Urothelium cell line (cell line): ENCODE data around the gene PNRC1.
"Not testable (repeated sequence)": the region's sequence is repeated elsewhere in the genome, so short reads cannot be mapped to it uniquely, and the experiment has no call there.

ENCODE experiments used
- DNase-seq: peaks from one replicate; pipeline ENCODE4 v3.0.0; 2011; ENCODE audit warnings: low spot score, mixed read lengths
- FAIRE-seq: peaks from 2 replicates; lab custom pipeline; 2011; peaks lifted over from hg19 to GRCh38; lab: Jason Lieb, UNC

Gene PNRC1

DNA sequence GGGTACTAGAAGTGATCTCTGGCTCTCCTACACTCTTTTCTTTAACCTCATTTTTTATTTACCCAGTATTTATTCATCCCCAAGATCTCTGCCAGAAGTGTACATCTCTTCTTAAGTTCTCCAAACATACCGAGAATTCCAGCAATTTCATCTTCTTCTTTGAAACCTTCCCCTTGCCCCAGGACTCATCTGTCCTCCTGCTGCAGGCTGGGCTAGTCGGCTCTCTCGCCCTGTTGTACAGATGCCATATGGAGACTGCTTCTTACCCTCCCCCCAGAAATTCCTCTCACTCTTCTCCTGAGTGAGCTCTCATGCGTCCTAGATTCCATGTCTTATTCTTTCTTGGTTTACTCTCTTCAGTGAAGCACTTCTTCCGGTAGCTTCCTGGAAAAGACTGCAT is 21.9 kb upstream of the PNRC1 start:
- FAIRE-seq (no peak), DNase-seq (no peak)

GRCh38 chr6:89059227-89059626 is 21.3 kb upstream of the PNRC1 start:
- no peak for DNase-seq
- no peak for FAIRE-seq

GRCh38 chr6:89063881-89064280 is 16.7 kb upstream of the PNRC1 start:
- DNase-seq (no peak), FAIRE-seq (no peak)

DNA sequence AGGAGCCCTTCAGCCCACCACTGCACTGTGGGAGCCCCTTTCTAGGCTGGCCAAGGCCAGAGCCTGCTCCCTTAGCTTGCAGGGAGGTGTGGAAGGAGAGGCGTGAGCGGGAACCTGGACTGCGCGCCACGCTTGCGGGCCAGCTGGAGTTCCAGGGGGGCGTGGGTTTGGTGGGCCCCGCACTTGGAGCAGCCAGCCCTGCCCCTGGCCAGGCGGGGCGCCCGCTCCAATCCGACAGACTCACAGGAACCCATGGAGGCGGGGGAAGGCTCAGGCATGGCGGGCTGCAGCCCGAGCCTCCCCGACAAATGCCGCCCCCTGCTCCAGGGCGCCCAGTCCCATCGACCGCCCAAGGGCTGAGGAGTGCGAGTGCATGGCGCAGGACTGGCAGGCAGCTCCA is 15.6 kb upstream of the PNRC1 start:
- not testable (repeated sequence) for DNase-seq, FAIRE-seq

DNA sequence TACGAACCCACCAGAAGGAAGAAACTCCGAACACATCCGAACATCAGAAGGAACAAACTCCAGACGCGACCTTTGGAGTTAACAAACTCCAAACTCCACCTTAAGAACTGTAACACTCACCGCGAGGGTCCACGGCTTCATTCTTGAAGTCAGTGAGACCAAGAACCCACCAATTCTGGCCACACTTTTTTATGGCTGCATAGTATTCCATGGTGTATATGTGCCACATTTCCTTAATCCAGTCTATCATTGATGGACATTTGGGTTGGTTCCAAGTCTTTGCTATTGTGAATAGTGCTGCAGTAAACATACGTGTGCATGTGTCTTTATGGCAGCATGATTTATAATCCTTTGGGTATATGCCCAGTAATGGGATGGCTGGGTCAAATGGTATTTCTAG is 14.4 kb upstream of the PNRC1 start:
- not testable (repeated sequence) for FAIRE-seq, DNase-seq

DNA sequence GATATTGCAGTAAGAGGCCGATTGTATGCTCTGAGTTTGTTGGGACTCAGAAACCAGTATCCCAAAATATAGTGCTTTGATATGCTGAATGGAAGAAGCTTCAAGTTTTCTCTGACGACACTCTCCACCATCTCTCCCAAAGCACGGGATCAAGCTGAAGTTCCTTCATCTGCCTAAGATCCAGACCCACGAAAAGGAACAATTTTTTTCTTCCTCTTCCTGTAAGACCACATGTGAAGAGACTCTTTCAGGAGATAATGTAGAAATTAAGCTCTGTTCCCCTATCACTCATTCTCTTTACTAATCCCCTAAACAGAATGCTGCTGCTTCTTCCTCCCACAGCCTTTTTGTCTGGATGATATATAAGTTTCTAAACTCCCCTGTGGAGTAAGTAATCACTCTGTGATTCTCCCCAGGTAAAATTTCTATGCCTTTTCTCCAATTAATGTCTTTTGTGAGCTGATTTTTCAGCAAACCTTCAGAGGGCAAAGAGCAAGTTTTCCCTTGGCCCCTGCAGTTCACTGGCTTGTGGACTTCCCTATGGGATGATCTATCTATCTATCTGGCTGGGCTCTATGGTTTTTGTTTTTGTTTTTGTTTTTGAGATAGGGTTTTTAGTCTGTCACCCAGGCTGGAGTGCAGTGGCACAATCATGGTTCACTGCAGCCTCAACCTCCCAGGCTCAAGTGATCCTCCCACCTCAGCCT is 13.5 kb upstream of the PNRC1 start:
- no peak for DNase-seq
- no peak for FAIRE-seq

GRCh38 chr6:89067796-89068195 is 12.8 kb upstream of the PNRC1 start:
- no peak for FAIRE-seq
- no peak for DNase-seq

GRCh38 chr6:89068695-89069094 is 11.9 kb upstream of the PNRC1 start:
- DNase-seq (no peak), FAIRE-seq (no peak)

DNA sequence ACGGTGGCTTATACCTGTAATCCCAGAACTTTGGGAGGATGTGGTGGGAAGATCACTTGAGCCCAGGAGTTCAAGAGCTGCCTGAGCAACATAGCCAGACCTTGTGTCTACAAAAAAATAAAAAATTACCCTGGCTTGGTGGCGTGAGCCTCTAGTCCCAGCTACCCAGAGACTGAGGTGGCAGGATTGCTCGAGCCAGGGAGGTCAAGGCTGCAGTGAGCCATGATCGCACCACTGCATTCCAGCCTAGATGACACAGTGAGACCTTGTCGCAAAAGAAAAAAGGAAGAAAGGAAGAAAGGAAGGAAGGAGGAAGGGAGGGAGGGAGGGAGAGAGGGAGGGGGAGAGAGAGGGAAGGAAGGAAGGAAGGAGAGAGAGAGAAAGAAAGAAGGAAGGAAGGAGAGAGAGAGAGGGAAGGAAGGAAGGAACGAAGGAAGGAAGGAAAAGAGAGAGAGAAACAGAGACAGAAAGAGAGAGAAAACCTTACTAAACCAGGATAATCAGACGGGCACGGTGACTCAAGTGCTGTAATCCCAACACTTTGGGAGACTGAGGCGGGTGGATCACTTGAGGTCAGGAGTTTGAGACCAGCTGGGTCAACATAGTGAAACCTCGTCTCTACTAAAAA is 10.9 kb upstream of the PNRC1 start:
- FAIRE-seq (no peak), DNase-seq (no peak)

- FAIRE-seq, result no peak
- DNase-seq, result no peak
Observed at GRCh38 chr6:89071036-89071435, 9.5 kb upstream of the PNRC1 start.

DNA sequence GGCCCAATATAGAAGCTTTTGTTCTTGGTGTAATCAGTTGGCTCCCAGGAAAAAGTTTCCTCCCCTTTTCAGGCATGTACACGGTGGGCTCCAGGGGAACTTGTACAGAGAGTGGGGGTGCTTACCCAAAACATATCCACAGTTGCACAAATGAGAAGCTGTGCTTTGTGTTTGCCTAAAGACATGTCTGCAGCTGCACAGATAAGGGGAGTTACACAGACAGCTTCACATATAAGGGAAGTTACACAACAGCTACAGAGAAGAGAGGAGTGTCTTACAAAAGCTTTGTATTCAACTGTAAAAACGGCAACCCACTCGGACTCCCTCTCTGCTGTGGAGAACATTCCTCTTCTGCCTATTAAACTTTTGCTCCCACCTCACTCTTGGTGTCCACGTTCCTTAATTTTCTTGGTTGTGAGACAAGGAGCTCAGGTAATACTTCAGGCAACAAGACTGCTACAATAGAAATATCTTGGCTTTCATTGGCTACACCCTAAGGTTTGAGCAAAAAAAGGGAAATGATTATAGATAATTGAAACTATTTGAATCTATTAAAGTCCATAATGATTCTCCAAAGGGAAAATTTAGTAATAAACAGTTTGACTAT is 7.4 kb upstream of the PNRC1 start:
- FAIRE-seq (no peak), DNase-seq (no peak)

GRCh38 chr6:89073840-89074239 is 6.7 kb upstream of the PNRC1 start:
- DNase-seq (no peak), FAIRE-seq (no peak)

DNA sequence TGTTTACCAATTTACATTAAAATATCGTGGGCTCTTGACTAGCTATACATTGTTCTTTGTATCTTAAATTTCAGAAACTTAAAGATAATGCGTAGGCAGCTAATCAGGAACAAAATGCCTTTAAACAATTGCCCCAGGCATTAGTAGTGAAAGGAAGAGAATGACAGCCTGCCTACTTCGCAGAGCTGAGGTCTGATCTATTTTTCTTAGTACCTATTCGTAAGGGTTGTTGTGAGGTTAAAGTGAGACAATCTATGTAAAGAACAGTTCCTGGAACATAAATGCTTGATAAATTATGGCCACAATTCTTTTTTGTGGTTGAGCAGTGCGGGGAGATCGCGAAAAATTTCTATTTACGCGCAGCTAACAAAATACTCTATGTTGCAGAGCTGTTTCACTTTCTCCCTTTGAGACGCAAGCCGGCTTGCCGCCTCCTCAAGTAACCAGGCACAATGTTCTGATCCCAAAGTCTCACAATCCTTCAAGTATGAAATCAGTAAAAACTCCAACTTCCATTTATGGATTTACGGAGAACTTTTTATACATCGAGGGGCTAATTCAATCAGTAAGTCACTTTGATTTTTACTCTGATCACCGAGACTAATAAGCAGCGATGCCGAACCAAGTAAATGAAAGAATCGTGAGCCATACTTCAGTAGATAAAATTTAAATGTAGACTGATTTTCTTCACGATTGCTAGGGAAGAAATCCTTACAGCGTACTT is 878 bp upstream of the PNRC1 start:
- FAIRE-seq (no peak), DNase-seq (peak; percentile 13)

DNA sequence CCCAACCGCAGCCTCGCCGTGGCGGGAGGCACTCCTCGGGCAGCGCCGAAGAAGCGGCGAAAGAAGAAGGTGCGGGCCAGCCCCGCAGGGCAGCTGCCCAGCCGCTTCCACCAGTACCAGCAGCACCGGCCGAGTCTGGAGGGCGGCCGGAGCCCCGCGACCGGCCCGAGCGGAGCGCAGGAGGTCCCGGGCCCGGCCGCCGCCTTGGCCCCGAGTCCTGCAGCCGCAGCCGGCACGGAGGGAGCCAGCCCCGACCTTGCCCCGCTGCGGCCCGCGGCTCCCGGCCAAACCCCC is 525 bp downstream of the PNRC1 start:
- no peak for DNase-seq
- FAIRE-seq, result no peak

DNA sequence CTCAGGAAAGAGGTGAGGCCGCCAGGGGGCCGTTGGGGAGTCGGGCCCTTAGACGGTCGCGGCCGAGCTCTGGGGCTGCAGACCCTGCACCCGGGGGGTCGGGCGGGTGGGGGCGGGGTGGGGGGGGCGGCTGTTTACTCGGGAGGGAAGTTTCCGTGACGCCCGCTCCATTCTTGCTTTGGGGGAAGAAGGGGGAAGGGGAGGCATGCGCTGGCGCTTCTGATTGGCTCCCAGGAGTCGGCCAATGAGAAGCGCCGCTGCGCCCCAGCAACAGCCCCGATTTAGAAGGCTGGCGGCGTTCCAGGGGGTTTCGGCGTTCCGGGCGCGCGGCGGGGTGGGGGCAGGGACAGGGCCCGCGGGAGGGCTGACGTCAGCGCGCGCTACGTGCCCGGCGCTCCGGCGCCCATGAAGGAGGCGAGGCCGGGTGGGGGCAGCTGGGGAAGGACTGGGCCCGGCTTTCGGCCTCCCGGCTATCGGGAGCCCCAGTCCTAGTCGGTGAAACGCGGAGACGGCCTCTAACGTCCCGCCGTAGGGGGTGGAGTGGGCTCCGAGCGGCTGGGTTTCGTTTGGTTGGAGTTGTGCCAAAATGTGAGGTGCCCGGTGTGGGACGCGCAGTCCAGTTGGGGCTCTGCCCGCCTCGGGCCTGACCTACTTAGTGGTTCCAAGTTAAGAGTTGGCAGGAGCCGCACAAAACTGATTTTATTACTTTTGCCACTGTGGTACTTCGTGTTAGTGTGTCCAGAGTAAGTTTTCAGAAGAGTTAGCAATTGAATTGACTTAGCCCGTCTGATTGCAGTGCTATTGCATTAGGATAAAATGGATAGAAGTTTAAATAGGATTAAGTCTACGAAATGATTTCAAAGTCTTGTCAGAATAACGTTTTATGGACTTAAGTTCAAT is 1.1 kb downstream of the PNRC1 start:
- no peak for FAIRE-seq

DNA sequence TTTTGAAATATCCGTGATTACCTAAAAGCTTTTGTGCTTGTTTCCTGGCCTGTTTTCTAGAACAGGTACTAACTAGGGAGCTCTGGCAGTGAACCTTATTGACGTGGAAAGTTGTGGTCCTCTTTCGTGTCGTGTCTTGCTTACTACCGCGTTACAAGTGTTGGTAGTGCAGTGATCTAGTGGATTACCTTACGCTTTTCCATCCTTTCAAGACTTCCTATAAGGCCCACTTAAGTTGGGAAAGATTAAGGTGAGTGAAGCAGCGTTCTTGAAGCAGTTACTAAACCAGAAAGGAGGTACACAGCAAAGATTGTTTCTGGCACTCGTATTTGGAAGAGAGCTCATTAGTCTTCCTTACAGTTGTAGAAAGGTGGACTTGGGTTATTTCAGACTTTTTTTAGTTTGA is 1.9 kb downstream of the PNRC1 start:
- no peak for FAIRE-seq
- no peak for DNase-seq

More for the DNA sequence above, 1.1 kb downstream of the PNRC1 start:
- DNase-seq, result peak; percentile 86

DNA sequence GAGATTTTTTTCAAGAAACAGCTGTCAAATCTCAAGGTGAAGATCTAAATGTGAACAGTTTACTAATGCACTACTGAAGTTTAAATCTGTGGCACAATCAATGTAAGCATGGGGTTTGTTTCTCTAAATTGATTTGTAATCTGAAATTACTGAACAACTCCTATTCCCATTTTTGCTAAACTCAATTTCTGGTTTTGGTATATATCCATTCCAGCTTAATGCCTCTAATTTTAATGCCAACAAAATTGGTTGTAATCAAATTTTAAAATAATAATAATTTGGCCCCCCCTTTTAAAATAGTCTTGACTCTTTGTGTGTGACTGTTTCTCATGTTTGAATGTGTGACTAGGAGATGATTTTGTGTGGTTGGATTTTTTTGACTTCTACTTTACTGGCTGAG is 4.0 kb downstream of the PNRC1 start:
- DNase-seq, result no peak
- no peak for FAIRE-seq

DNA sequence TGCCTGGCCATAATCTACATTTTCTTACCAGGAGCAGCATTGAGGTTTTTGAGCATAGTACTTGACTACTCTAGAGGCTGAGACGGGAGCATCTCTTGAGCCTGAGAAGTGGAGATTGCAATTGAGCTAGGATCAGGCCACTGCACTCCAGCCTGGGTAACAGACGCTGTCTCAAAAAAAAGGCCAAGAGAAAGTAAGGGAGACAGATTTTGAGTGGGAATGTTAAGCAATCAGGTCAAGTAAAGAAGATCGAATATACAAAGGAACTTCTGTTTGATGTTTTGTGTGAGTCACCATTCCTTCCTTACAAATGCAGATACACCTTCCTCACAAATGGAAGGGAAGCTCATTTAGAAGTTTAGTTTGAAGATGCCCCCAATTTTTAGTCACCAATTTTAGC is 4.4 kb downstream of the PNRC1 start:
- FAIRE-seq, result no peak
- DNase-seq, result no peak

- DNase-seq (no peak), FAIRE-seq (no peak)
Observed at GRCh38 chr6:89085409-89086205, 5.1 kb downstream of the PNRC1 start.

- DNase-seq, result no peak
- no peak for FAIRE-seq
Observed at GRCh38 chr6:89087881-89088280, 7.3 kb downstream of the PNRC1 start.
